Activated naive CD8-positive, alpha-beta T cell treated with anti-CD3 and anti-CD28 coated beads, Interleukin-2, amount 50 U/mL, for 24 hours (primary cell): Measurements from ENCODE around the gene TPM2.

Source experiments
- ATAC-seq: fragments of 150-1000 bp; cut with Tn5 transposase; one replicate; pipeline ENCODE4 v1.10.0; 2021
- DNase-seq: peaks from one replicate; pipeline ENCODE4 v3.0.0; 2021
- H3K27ac Mint-ChIP-seq: one replicate; pipeline ENCODE4 v1.8.0; 2021; ENCODE audit warnings: mild to moderate bottlenecking, mixed read lengths
- H3K27me3 Mint-ChIP-seq: one replicate; pipeline ENCODE4 v1.8.0; 2021; ENCODE audit warnings: mixed read lengths
- H3K36me3 Mint-ChIP-seq: one replicate; pipeline ENCODE4 v1.8.0; 2021; ENCODE audit warnings: low read depth, mixed read lengths
- H3K4me1 Mint-ChIP-seq: one replicate; pipeline ENCODE4 v1.8.0; 2021; ENCODE audit warnings: mixed read lengths
- H3K4me3 Mint-ChIP-seq: one replicate; pipeline ENCODE4 v1.8.0; 2021; ENCODE audit warnings: mild to moderate bottlenecking, moderate library complexity, mixed read lengths
- H3K9me3 Mint-ChIP-seq: one replicate; pipeline ENCODE4 v1.8.0; 2021; ENCODE audit warnings: mixed read lengths

Gene TPM2

GRCh38 chr9:35662437-35662836 lies 27.3 kb downstream of the TPM2 start:
- Mint-ChIP-seq H3K9me3 (peaks cover 4% of the 10 kb centered on the region), H3K36me3 (peaks cover 35% of the 10 kb centered on the region), H3K4me1 (peaks cover 69% of the 10 kb centered on the region), H3K27ac (no peak overlapping the region), H3K4me3 (no peak overlapping the region), H3K27me3 (peaks cover 6% of the 10 kb centered on the region)
- no peak for DNase-seq
- ATAC-seq, result no peak

DNA sequence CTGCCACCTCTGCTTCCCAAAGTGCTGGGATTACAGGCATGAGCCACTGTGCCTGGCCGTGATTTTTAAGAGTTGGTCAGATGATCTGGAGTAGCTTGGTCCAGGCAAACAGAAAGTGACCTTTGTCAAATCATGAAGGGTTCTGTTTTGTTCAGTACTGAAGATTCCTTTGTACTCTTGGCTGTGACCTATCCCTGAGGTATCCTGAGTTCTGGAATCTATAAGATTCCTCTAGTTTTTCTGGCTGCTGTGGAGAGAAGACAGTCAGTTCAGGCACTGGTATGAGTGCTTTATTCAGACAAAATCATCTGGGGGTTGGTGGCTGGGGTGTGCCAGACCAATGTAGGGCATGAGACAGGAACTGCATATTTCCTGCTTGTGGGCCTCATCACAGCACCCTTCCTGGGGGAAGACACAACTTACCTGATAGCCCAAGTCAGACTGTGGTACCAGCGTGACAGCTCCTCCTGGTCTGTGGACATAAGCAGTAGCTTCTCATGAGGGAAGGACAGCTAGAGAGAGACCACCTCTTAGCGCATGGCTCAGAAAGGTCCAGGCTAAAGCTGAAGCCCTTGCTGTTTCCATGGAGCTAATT lies 27.9 kb downstream of the TPM2 start:
- DNase-seq, result no peak
- H3K4me1 Mint-ChIP-seq, result peaks cover 74% of the 10 kb centered on the region

DNA sequence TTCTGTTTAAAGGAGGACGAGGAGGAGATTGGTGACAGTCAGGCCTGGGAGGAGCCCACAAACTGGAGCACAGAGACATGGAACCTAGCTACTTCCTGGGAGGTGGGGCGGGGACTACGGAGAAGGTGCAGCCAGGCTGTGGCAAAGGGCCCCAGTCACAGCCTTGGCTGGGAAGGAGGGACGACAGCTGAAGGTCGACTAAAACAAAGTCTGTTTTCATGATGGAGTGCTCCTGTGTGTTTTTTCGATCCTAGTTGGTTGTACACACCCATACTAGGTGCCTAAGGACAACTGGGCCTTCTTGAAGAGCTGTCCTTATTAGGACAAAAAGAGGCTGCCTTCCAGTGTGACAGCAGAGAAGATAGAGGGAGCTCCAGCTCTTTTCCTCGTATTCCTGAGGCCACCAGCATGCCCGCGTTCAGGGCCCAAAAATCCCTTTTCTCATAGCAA lies 28.7 kb downstream of the TPM2 start:
- Mint-ChIP-seq H3K27ac (no peak overlapping the region), H3K4me3 (no peak overlapping the region), H3K27me3 (peaks cover 5% of the 10 kb centered on the region), H3K36me3 (peaks cover 35% of the 10 kb centered on the region), H3K4me1 (peaks cover 83% of the 10 kb centered on the region), H3K9me3 (peaks cover 4% of the 10 kb centered on the region)
- DNase-seq (no peak), ATAC-seq (no peak)

More for the DNA sequence above, 27.9 kb downstream of the TPM2 start:
- Mint-ChIP-seq H3K9me3 (peaks cover 4% of the 10 kb centered on the region), H3K27ac (peak overlapping the region; percentile 60), H3K27me3 (peaks cover 6% of the 10 kb centered on the region), H3K36me3 (peaks cover 35% of the 10 kb centered on the region), H3K4me3 (no peak overlapping the region)
- no peak for ATAC-seq

DNA sequence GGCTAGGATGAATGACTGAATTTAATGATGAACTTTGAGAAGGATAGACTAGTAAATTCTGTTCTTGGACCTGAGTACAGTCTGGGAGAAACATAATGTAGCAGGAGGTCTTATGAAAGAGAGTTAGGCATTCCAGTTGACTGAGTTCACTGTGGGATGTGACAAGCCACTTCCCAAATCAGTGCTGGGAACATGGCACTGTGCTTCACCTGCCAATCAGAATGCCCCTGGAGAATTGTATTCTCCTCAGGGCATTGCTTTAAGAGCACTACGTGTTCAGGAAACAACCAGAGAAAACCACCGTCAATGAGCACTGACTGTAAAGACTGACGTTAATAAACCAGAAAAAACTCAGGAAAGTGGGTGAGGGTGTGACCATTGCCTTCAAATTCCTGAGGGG lies 30.4 kb downstream of the TPM2 start:
- ATAC-seq (no peak), DNase-seq (no peak)

DNA sequence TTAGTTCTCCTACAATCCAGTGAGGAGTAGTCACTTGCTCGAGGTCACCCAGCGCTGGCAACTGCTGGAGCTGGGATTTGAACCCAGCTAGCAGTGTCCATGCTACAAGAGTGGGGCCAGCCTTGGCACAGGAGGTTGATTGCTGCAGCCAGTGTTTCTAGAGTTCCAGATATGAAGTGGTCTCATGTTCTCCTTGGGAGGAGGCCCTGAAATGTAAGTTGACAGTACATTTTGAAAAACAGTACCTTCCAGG lies 30.8 kb downstream of the TPM2 start:
- peaks cover 35% of the 10 kb centered on the region for H3K36me3 Mint-ChIP-seq
- no peak for DNase-seq
- H3K27me3 Mint-ChIP-seq, result peaks cover 5% of the 10 kb centered on the region
- ATAC-seq, result no peak
- H3K4me1 Mint-ChIP-seq, result peaks cover 72% of the 10 kb centered on the region
- H3K9me3 Mint-ChIP-seq, result peaks cover 4% of the 10 kb centered on the region
- H3K27ac Mint-ChIP-seq, result peak overlapping the region; percentile 100
- peak overlapping the region; percentile 86 for H3K4me3 Mint-ChIP-seq

More for the DNA sequence above, 30.4 kb downstream of the TPM2 start:
- peaks cover 4% of the 10 kb centered on the region for H3K9me3 Mint-ChIP-seq
- peaks cover 35% of the 10 kb centered on the region for H3K36me3 Mint-ChIP-seq
- H3K4me3 Mint-ChIP-seq, result peak overlapping the region; percentile 86
- H3K27me3 Mint-ChIP-seq, result peaks cover 5% of the 10 kb centered on the region
- H3K27ac Mint-ChIP-seq, result peak overlapping the region; percentile 100
- H3K4me1 Mint-ChIP-seq, result peaks cover 76% of the 10 kb centered on the region

DNA sequence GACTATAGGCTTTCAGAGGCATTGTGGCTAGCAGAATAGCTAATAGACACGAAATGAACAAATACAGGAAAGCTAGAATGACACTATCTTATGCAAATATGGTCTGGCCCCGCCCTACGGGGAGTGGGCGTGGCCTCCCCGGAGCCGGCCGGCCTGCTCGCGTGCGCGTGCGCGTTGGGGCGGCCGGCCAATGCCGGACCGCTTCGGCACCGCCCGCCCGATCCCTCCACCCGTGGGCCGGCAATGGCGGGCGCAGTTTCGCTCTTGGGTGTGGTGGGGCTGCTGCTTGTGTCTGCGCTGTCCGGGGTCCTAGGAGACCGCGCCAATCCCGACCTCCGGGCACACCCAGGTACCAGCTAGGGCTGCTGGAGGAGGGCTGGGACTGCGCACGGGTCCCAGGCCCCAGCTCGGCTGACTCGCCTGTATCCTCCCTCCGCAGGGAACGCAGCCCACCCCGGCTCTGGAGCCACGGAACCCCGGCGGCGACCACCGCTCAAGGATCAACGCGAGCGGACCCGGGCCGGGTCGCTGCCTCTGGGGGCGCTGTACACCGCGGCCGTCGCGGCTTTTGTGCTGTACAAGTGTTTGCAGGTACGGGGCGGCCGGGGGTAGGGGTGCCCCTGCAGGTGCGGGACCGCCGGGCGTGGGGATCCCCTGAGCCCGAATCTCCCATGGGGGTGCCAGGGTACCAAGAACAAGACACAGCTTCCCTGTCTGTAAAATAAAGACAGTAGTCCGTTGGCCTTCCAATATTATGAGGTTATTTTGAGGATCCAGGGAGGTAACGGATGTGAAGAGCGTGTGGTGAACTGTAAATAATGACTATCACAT lies 31.4 kb downstream of the TPM2 start, which contains the start of gene CCDC107:
Gene CCDC107, plus strand, starts transcription at position 156 of the 831 bp plus-strand sequence. Its CDS starts 88 bp downstream, at position 244.
- H3K9me3 Mint-ChIP-seq, result peaks cover 4% of the 10 kb centered on the region
- peaks cover 5% of the 10 kb centered on the region for H3K27me3 Mint-ChIP-seq
- H3K4me3 Mint-ChIP-seq, result peak within 1 kb of the TSS; percentile 86
- peaks cover 67% of the 10 kb centered on the region for H3K4me1 Mint-ChIP-seq
- peak; percentile 57 for ATAC-seq
- DNase-seq, result peak; percentile 86
- H3K27ac Mint-ChIP-seq, result peak within 1 kb of the TSS; percentile 100
- H3K36me3 Mint-ChIP-seq, result peaks cover 35% of the 10 kb centered on the region

DNA sequence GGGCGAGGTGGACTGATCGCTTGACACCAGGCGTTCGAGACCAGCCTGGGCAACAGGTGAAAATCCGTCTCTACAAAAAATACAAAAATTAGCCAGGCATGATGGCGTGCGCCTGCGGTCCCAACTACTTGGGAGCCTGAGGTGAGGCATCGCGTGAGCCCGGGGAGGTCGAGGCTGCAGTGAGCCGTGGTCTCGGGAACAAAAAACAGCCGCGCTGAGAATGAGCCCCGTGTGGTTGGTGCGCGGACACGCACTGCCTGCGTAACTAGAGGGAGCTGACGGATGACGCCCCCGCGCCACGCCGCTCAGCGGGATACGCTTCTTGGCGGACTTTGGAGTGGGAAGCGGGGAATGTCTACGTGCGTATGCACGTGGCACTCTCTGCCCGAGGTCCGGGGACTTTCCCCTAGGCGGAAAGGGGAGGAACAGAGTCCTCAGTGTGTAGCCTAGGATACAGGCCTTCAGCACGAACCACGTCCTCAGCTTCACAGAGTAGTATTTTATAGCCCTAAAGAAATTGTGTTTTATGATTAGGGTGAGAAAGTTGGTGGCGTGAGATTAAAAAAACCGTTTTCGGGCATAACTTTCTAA lies 32.1 kb downstream of the TPM2 start, which contains the start of gene RMRP:
Gene RMRP, minus strand, starts transcription at position 474 of the 591 bp plus-strand sequence.
- Mint-ChIP-seq H3K9me3 (peaks cover 4% of the 10 kb centered on the region), H3K27ac (peak within 1 kb of the TSS; percentile 100), H3K4me1 (peaks cover 60% of the 10 kb centered on the region), H3K27me3 (peaks cover 5% of the 10 kb centered on the region), H3K4me3 (peak within 1 kb of the TSS; percentile 86), H3K36me3 (peaks cover 34% of the 10 kb centered on the region)
- DNase-seq (peak; percentile 97), ATAC-seq (peak; percentile 97)

GRCh38 chr9:35656831-35657545 lies 32.7 kb downstream of the TPM2 start:
- H3K9me3 Mint-ChIP-seq, result peaks cover 4% of the 10 kb centered on the region
- no peak for ATAC-seq
- peaks cover 5% of the 10 kb centered on the region for H3K27me3 Mint-ChIP-seq
- peaks cover 28% of the 10 kb centered on the region for H3K36me3 Mint-ChIP-seq
- peak overlapping the region; percentile 86 for H3K4me3 Mint-ChIP-seq
- peaks cover 60% of the 10 kb centered on the region for H3K4me1 Mint-ChIP-seq
- DNase-seq, result no peak
- H3K27ac Mint-ChIP-seq, result peak overlapping the region; percentile 100

- H3K36me3 Mint-ChIP-seq, result peaks cover 24% of the 10 kb centered on the region
- no peak for ATAC-seq
- no peak for DNase-seq
- H3K27ac Mint-ChIP-seq, result peak overlapping the region; percentile 100
- H3K27me3 Mint-ChIP-seq, result peaks cover 5% of the 10 kb centered on the region
- H3K4me1 Mint-ChIP-seq, result peaks cover 62% of the 10 kb centered on the region
- H3K4me3 Mint-ChIP-seq, result peak overlapping the region; percentile 86
- peaks cover 4% of the 10 kb centered on the region for H3K9me3 Mint-ChIP-seq
Observed at GRCh38 chr9:35656348-35656747, 33.4 kb downstream of the TPM2 start.

DNA sequence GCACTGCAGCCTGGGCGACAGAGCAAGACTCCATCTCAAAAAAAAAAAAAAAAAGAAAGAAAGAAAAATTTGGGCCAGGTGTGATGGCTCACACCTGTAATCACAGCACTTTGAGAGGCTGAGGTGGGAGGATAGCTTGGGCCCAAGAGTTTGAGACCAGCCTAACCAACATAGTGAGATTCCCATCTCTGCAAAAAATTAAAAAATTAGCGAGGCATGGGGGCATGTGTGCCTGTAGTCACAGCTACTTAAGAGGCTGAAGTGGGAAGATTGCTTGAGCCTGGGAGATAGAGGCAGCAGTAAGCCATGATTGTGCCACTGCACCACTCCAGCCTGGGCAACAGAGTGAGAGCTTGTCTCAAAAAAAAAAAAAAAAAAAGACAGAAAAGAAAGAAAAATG lies 36.1 kb downstream of the TPM2 start:
- H3K27me3 Mint-ChIP-seq, result peaks cover 5% of the 10 kb centered on the region
- H3K27ac Mint-ChIP-seq, result no peak overlapping the region
- H3K4me1 Mint-ChIP-seq, result peaks cover 55% of the 10 kb centered on the region
- ATAC-seq (no peak), DNase-seq (no peak)
- peaks cover 4% of the 10 kb centered on the region for H3K9me3 Mint-ChIP-seq
- no peak overlapping the region for H3K4me3 Mint-ChIP-seq
- peaks cover 4% of the 10 kb centered on the region for H3K36me3 Mint-ChIP-seq

DNA sequence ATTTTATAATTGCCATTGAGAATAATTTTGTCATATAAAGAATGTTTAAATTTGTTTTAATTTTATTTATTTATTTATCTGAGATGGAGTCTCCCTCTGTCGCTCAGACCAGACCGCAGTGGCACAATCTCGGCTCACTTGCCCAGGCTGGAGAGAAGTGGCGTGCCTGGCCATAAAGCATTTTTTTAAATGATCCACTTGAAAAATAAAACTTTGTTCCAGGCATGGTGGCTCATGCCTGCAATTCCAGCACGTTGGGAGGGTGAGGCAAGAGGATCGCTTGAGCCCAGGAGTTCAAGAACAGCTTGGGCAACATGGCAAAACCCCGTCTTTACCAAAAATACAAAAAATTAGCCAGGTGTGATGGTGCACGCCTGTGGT lies 36.9 kb downstream of the TPM2 start:
- Mint-ChIP-seq H3K4me1 (peaks cover 61% of the 10 kb centered on the region), H3K9me3 (peaks cover 2% of the 10 kb centered on the region), H3K27ac (no peak overlapping the region), H3K4me3 (no peak overlapping the region), H3K27me3 (peaks cover 2% of the 10 kb centered on the region), H3K36me3 (peaks cover 2% of the 10 kb centered on the region)
- DNase-seq, result no peak
- ATAC-seq, result no peak

DNA sequence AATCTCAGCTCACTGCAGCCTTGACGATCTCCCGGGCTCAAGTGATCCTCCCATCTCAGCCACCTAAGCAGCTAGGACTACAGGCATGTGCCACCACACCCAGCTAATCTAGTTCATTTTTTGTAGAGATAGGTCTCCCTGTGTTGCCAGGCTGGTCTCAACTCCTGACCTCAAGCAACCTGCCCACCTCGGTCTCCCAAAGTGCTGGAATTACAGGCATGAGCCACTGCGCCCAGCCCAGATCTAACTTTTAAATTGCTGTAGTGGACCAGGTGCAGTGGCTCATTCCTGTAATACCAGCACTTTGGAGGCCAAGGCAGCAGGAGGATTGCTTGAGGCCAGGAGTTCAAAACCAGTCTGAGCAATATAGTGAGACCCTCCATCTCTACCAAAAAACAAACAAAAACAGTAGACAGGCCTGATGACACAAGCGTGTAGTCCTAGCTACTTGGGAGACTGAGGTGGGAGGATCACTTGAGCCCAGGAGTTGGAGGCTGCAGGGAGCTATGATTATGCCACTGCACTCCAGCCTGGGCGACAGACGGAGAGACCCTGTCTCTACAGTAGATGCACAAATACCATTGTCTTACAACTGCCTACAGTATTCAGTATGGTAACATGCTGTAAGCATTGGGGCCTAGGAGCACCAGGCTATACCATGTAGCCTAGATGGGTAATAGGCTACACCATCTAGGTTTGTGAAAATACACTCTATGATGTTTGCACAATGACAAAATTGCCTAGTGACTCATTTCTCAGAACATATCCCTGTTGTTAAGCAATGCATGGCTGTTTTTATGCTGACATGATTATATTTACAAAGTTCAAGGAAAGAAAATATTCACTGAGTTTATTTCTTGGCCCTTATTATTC lies 37.5 kb downstream of the TPM2 start:
- Mint-ChIP-seq H3K4me3 (no peak overlapping the region), H3K27me3 (no peaks in the 10 kb centered on the region), H3K27ac (no peak overlapping the region), H3K9me3 (no peaks in the 10 kb centered on the region), H3K4me1 (peaks cover 61% of the 10 kb centered on the region), H3K36me3 (no peaks in the 10 kb centered on the region)
- no peak for ATAC-seq
- no peak for DNase-seq

DNA sequence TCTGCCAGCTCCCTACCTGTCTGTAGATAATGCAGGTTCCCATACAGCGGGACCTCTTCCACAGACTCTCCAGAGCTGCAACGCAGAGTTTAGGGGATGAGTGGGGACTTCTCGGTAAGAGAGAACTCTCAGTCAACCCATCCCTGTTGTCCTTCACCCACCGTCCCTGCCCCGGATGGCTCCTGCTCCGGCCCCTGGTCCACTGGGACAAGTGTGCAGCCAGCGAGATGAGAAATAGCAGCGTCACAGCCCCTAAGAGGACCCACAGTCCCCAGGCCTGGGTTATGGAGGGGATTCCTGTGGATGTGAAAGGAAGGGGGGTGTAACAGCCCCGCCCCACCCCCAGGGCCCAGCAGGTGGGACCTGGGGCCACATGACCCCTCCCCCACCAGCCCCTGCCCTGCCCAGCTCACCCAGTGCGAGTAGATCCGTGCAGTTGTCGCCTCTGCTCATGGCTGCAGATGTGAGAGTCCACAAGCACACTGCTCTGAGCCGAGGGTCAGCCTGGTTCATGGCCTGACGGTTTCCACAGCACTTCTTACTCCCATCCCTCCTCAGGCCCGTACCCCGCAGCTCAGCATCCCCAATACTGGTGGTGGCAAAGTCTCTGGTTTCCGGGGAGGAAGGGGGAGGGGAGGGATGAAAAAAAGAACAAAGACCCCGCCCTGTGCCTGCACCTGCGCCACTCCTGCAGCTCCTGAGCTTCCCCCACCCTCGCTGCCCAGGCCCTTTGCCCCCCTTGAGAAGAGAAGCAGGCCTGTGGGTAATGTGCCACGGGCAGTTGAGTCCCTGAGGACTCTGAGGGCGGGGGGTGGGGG lies 39.2 kb downstream of the TPM2 start, which contains the start of gene SIT1:
Gene SIT1, minus strand, starts transcription at position 591 of the 818 bp plus-strand sequence. Its CDS starts 78 bp downstream, at position 513.
- H3K4me1 Mint-ChIP-seq, result peaks cover 62% of the 10 kb centered on the region
- ATAC-seq (peak; percentile 10), DNase-seq (peak; percentile 67)
- H3K27ac Mint-ChIP-seq, result peak within 1 kb of the TSS; percentile 94
- H3K36me3 Mint-ChIP-seq, result no peaks in the 10 kb centered on the region
- no peaks in the 10 kb centered on the region for H3K9me3 Mint-ChIP-seq
- H3K4me3 Mint-ChIP-seq, result peak within 1 kb of the TSS; percentile 84
- no peaks in the 10 kb centered on the region for H3K27me3 Mint-ChIP-seq
